Measurements from ENCODE around the gene ARSH. TPM values are rescaled to one million over a fixed set of nuclear protein-coding genes. Genes with fewer than 3 reads are reported as not detected.

The ARSH gene
- total and polyA plus RNA-seq, 9 of the 15 experiments (the other 6 are each of a cell fraction or from before 2014, with no cell fraction given) = not detected

- DNase-seq (ENCODE audit: extremely low read depth in 1 of 4, low spot score in 3 of 4) (no peak), ATAC-seq (no peak), FAIRE-seq (no peak)
- WGBS (ENCODE audit: insufficient coverage, low coverage, missing lambda C conversion rate) = 0% methylated on average over 14 of the region's 21 CpGs
- no peaks in the 10 kb centered on the region for H3K9me1 ChIP-seq (ENCODE audit: control insufficient read depth, insufficient read depth, low read length)
- no peak overlapping the region for H3K9ac ChIP-seq (ENCODE audit: insufficient read depth in 1 of 2, low read depth in 2 of 2, low read length in 2 of 2)
- no peaks in the 10 kb centered on the region; a peak in 2 of 5 replicates for H3K27me3 ChIP-seq (ENCODE audit: control insufficient read depth in 2 of 2, insufficient read depth in 2 of 2, low read length in 2 of 2)
- no peak overlapping the region for H3K4me2 ChIP-seq (ENCODE audit: insufficient read depth, low read length)
- CTCF ChIA-PET (ENCODE audit: low intra/inter-chr PET ratio) = no interaction called here
- no peak overlapping the region for H3K4me3 ChIP-seq
- no peaks in the 10 kb centered on the region for H3K79me2 ChIP-seq (ENCODE audit: control insufficient read depth, insufficient read depth, low read length)
- H4K20me1 ChIP-seq (replicated peaks; ENCODE audit: control insufficient read depth, insufficient read depth, low read length) = no peaks in the 10 kb centered on the region
- no peaks in the 10 kb centered on the region; a peak in 1 of 5 replicates for H3K4me1 ChIP-seq (replicated peaks in 1 of 2; ENCODE audit: control insufficient read depth in 2 of 2, insufficient read depth in 2 of 2, low read length in 2 of 2)
- no peaks in the 10 kb centered on the region for H3K9me3 ChIP-seq (replicated peaks; ENCODE audit: control insufficient read depth, insufficient read depth, low read depth, low read length)
- no peaks in the 10 kb centered on the region for H3K36me3 ChIP-seq (ENCODE audit: control insufficient read depth, insufficient read depth, low read length)
- TF ChIP-seq ZNF384 (IDR thresholded peaks at IDR 0.05; ENCODE audit: low read depth, low read length) (no peak), TRIM24 (IDR thresholded peaks at IDR 0.05) (no peak), MBD1 (CRISPR knock-in tag; IDR thresholded peaks at IDR 0.05) (no peak), ELK1 (CRISPR knock-in tag; IDR thresholded peaks at IDR 0.05) (no peak), C11orf30 (IDR thresholded peaks at IDR 0.05; ENCODE audit: low read depth) (0 out of 2 replicates have a peak, but pooled peaks have one; percentile 19), AFF1 (IDR thresholded peaks at IDR 0.05; ENCODE audit: low read depth in 1 of 2, partially characterized antibody in 2 of 2) (no peak), MTA1 (IDR thresholded peaks at IDR 0.05; ENCODE audit: borderline replicate concordance) (no peak), MTA2 (IDR thresholded peaks at IDR 0.05; ENCODE audit: low read depth) (no peak), HLTF (IDR thresholded peaks at IDR 0.05) (no peak), FOXA1 (IDR thresholded peaks at IDR 0.05; ENCODE audit: borderline replicate concordance) (no peak), ZNF316 (IDR thresholded peaks at IDR 0.05) (peak; percentile 29; the same call in 1 of the 2 replicates)
- in situ Hi-C loops (cut with MboI) (no loop called here), intact Hi-C loops (cut with micrococcal nuclease) (no loop called here)
- no peak overlapping the region for H3K27ac ChIP-seq (ENCODE audit: extremely low read depth, low read depth, low read length)
- POLR2A ChIA-PET = no interaction called here
- BruUV-seq (replicated peaks) = no TSS peak
- no peak overlapping the region for H2AFZ ChIP-seq (ENCODE audit: low read depth, low read length)
These were observed 70.2 kb downstream of the ARSH start for GRCh38 chrX:3076416-3076991.

Measured in K562 (cell line).